IMR-90 (cell line): ENCODE data around the gene STARD13. TPM values are rescaled to one million over a fixed set of nuclear protein-coding genes. Genes with fewer than 3 reads are reported as not detected.

Experiments used
- ATAC-seq: fragments of 200-7000 bp; cut with Tn5 transposase; 2 replicates; pipeline ENCODE4 v1.9.1; 2020; ENCODE audit warnings: low read depth, mild to moderate bottlenecking, moderate library complexity
- BruUV-seq: library from RNA; stranded (reverse); fragments of 400-500 nt; replicated peaks from 2 replicates; lab custom pipeline; 2021; lab: Mats Ljungman, UMichigan
- CTCF ChIA-PET: fragments of 300-600 bp; formaldehyde crosslinking; extraction: SDS; loops from one replicate; lab custom pipeline; 2021; ENCODE audit warnings: antibody characterized with exemption; lab: Yijun Ruan, JAX
- POLR2A ChIA-PET: fragments of 300-600 bp; sonication (Branson Sonifier 250); formaldehyde crosslinking; loops from one replicate; lab custom pipeline; 2022; ENCODE audit warnings: antibody characterized with exemption; ENCODE audit not compliant: unreplicated experiment; lab: Charles Lee
- DNase-seq: peaks from one replicate; pipeline ENCODE4 v3.0.0; 2013
- H2AFZ ChIP-seq: replicated peaks from 2 replicates; pipeline ENCODE3; 2013; ENCODE audit warnings: low read length, mild to moderate bottlenecking; ENCODE audit not compliant: poor library complexity
- H2AK5ac ChIP-seq: 2 replicates; pipeline ENCODE4 v1.6.1; 2013; ENCODE audit warnings: low read depth, low read length, inconsistent platforms
- H2AK9ac ChIP-seq: replicated peaks from 2 replicates; pipeline ENCODE3; 2013; ENCODE audit warnings: mild to moderate bottlenecking, low read depth, low read length, moderate library complexity; ENCODE audit not compliant: poor library complexity
- H2BK120ac ChIP-seq: 2 replicates; pipeline ENCODE4 v1.6.1; 2013; ENCODE audit warnings: low read depth, low read length, inconsistent platforms
- H2BK15ac ChIP-seq: 3 replicates; pipeline ENCODE4 v1.6.1; 2013; ENCODE audit warnings: low read depth, low read length, inconsistent platforms
- H2BK20ac ChIP-seq: 2 replicates; pipeline ENCODE4 v1.6.1; 2013; ENCODE audit warnings: low read depth, mild to moderate bottlenecking, inconsistent platforms, low read length, moderate library complexity
- H2BK5ac ChIP-seq: 2 replicates; pipeline ENCODE4 v1.6.1; 2013; ENCODE audit warnings: mild to moderate bottlenecking, low read depth, low read length, inconsistent platforms; ENCODE audit not compliant: poor library complexity, severe bottlenecking
- H3K14ac ChIP-seq: replicated peaks from 2 replicates; pipeline ENCODE4 v1.6.1; 2013; ENCODE audit warnings: low read depth, low read length, inconsistent platforms
- H3K18ac ChIP-seq: 2 replicates; pipeline ENCODE4 v1.6.1; 2013; ENCODE audit warnings: low read depth, low read length, control low read depth
- H3K23ac ChIP-seq: 2 replicates; pipeline ENCODE4 v1.6.1; 2013; ENCODE audit warnings: low read depth, low read length, inconsistent platforms
- H3K27ac ChIP-seq: 2 replicates; pipeline ENCODE4 v1.5.1; 2013; ENCODE audit warnings: mild to moderate bottlenecking, control low read depth, low read length; ENCODE audit not compliant: insufficient read depth
- H3K27me3 ChIP-seq: 2 replicates; pipeline ENCODE4 v1.6.1; 2013; ENCODE audit warnings: low read length; ENCODE audit not compliant: control insufficient read depth, insufficient read depth
- H3K36me3 ChIP-seq: 2 replicates; pipeline ENCODE4 v1.6.1; 2013; ENCODE audit warnings: low read length, mixed read lengths; ENCODE audit not compliant: control insufficient read depth, insufficient read depth
- H3K4ac ChIP-seq: 2 replicates; pipeline ENCODE4 v1.6.1; 2013; ENCODE audit warnings: low read depth, low read length, inconsistent platforms
- H3K4me1 ChIP-seq: 2 replicates; pipeline ENCODE4 v1.6.1; 2013; ENCODE audit warnings: low read length, mixed read lengths; ENCODE audit not compliant: control insufficient read depth, insufficient read depth
- H3K4me2 ChIP-seq: 2 replicates; pipeline ENCODE4 v1.6.1; 2013; ENCODE audit warnings: low read depth, mild to moderate bottlenecking, control low read depth, low read length, moderate library complexity
- H3K4me3 ChIP-seq: 2 replicates; pipeline ENCODE4 v1.5.1; 2013; ENCODE audit warnings: low read depth, mild to moderate bottlenecking, control low read depth, low read length, moderate library complexity; ENCODE audit not compliant: insufficient read depth
- H3K56ac ChIP-seq: 2 replicates; pipeline ENCODE4 v1.6.1; 2013; ENCODE audit warnings: low read length, inconsistent platforms; ENCODE audit not compliant: insufficient read depth; ENCODE audit errors: extremely low read depth
- H3K79me1 ChIP-seq, 2 experiments: 2 replicates each; pipeline ENCODE4 v1.6.1; 2013; ENCODE audit warnings: low read length in 2 of 2, inconsistent platforms in 1 of 2, low read depth in 1 of 2
- H3K9ac ChIP-seq: 2 replicates; pipeline ENCODE4 v1.6.1; 2013; ENCODE audit warnings: low read depth, low read length, control low read depth
- H3K9me1 ChIP-seq: 2 replicates; pipeline ENCODE4 v1.6.1; 2013; ENCODE audit warnings: low read length, inconsistent platforms; ENCODE audit not compliant: insufficient read depth
- H3K9me3 ChIP-seq: 2 replicates; pipeline ENCODE4 v1.6.1; 2013; ENCODE audit warnings: low read length; ENCODE audit not compliant: control insufficient read depth, insufficient read depth
- H4K20me1 ChIP-seq: 2 replicates; pipeline ENCODE4 v1.6.1; 2013; ENCODE audit warnings: low read length, inconsistent platforms; ENCODE audit not compliant: insufficient read depth
- H4K5ac ChIP-seq: 2 replicates; pipeline ENCODE4 v1.6.1; 2013; ENCODE audit warnings: mild to moderate bottlenecking, low read depth, low read length, control low read depth
- H4K8ac ChIP-seq, 2 experiments: 2 replicates each; pipeline ENCODE4 v1.6.1; 2013; ENCODE audit warnings: low read depth in 2 of 2, low read length in 2 of 2, control low read depth in 1 of 2, inconsistent platforms in 1 of 2
- H4K91ac ChIP-seq: 2 replicates; pipeline ENCODE4 v1.6.1; 2013; ENCODE audit warnings: low read depth, low read length, inconsistent platforms; ENCODE audit not compliant: insufficient read depth
- BHLHE40 ChIP-seq: fragments of 150-350 bp; IDR thresholded peaks from 2 replicates; pipeline ENCODE4 v1.6.1; 2016; ENCODE audit warnings: mild to moderate bottlenecking, low read depth, low read length
- CEBPB ChIP-seq: IDR thresholded peaks from 2 replicates; pipeline ENCODE4 v1.6.1; 2012; ENCODE audit warnings: low read depth, low read length, improper control_type of control experiment
- CHD1 ChIP-seq: IDR thresholded peaks from 2 replicates; pipeline ENCODE4 v1.6.1; 2012; ENCODE audit warnings: low read depth, low read length, improper control_type of control experiment
- FOS ChIP-seq: fragments of 150-350 bp; IDR thresholded peaks from 2 replicates; pipeline ENCODE4 v1.6.1; 2016; ENCODE audit warnings: low read depth, low read length
- MAFK ChIP-seq: IDR thresholded peaks from 2 replicates; pipeline ENCODE4 v1.6.1; 2012; ENCODE audit warnings: low read depth, low read length, improper control_type of control experiment
- MAZ ChIP-seq: IDR thresholded peaks from 2 replicates; pipeline ENCODE4 v1.6.1; 2012; ENCODE audit warnings: low read depth, mild to moderate bottlenecking, low read length, improper control_type of control experiment, moderate library complexity, borderline replicate concordance
- MXI1 ChIP-seq: IDR thresholded peaks from 2 replicates; pipeline ENCODE4 v1.6.1; 2012; ENCODE audit warnings: low read depth, mild to moderate bottlenecking, low read length, moderate library complexity, borderline replicate concordance
- NFE2L2 ChIP-seq: fragments of 150-350 bp; IDR thresholded peaks from 2 replicates; pipeline ENCODE4 v1.6.1; 2016; ENCODE audit warnings: low read depth, mild to moderate bottlenecking, low read length
- POLR2A ChIP-seq: IDR thresholded peaks from 2 replicates; pipeline ENCODE4 v1.6.1; 2012; ENCODE audit warnings: mild to moderate bottlenecking, low read depth, low read length
- RAD21 ChIP-seq: IDR thresholded peaks from 2 replicates; pipeline ENCODE4 v1.6.1; 2012; ENCODE audit warnings: low read length, improper control_type of control experiment
- RCOR1 ChIP-seq: IDR thresholded peaks from 2 replicates; pipeline ENCODE4 v1.6.1; 2012; ENCODE audit warnings: mild to moderate bottlenecking, low read length, improper control_type of control experiment; ENCODE audit not compliant: insufficient replicate concordance
- RFX5 ChIP-seq: IDR thresholded peaks from 2 replicates; pipeline ENCODE4 v1.8.0; 2012; ENCODE audit warnings: low read depth, mild to moderate bottlenecking, low read length, moderate library complexity
- SMC3 ChIP-seq: fragments of 150-350 bp; IDR thresholded peaks from 2 replicates; pipeline ENCODE4 v1.6.1; 2016; ENCODE audit warnings: low read depth, mild to moderate bottlenecking, antibody characterized with exemption, low read length, moderate library complexity
- USF2 ChIP-seq: fragments of 150-350 bp; IDR thresholded peaks from 2 replicates; pipeline ENCODE4 v1.6.1; 2017; ENCODE audit warnings: mild to moderate bottlenecking, antibody characterized with exemption, low read length, low read depth
- WGBS, 2 experiments: methylation state at CpG; one replicate each; pipeline versions ENCODE4 v1.1.5 to v1.1.7; 2013; ENCODE audit warnings: missing lambda C conversion rate in 2 of 2; ENCODE audit not compliant: insufficient read length in 1 of 2; ENCODE audit errors: extremely low coverage in 2 of 2; 5-methylcytosine and 5-hydroxymethylcytosine counted together
- dilution Hi-C: fragments of 300-500 bp; cut with HindIII; formaldehyde crosslinking; loops from one replicate; pipeline ENCODE4 v1.14.3; 2018; ENCODE audit warnings: low sequenced_read_pairs; ENCODE audit not compliant: unreplicated experiment
- in situ Hi-C: fragments of 300-500 bp; cut with MboI; formaldehyde crosslinking; loops from 3 replicates; pipeline ENCODE4 v1.14.3; 2019; ENCODE audit warnings: low sequenced_read_pairs, inconsistent platforms, mixed read lengths
- intact Hi-C: fragments of 100-400 bp; cut with micrococcal nuclease; formaldehyde crosslinking; loops from 2 replicates; pipeline ENCODE4 v1.10.0; 2022
- polyA plus RNA-seq, 3 experiments: library from polyadenylated mRNA; depleted of rRNA; stranded (reverse); fragments of >200 nt; gene quantifications; 2 replicates each; pipeline ENCODE4 v1.2.3, GENCODE V29; 2012; ENCODE audit warnings: low replicate concordance in 1 of 3
- total RNA-seq: library from RNA; depleted of rRNA; stranded (reverse); fragments of >200 nt; gene quantifications from 2 replicates; pipeline ENCODE4 v1.2.3, GENCODE V29; 2012
- TF ChIP-seq, protein P1 (sequence below): fragments of 150-350 bp; IDR thresholded peaks from 2 replicates; pipeline ENCODE4 v1.6.1; 2016; ENCODE audit warnings: low read depth, mild to moderate bottlenecking, low read length, moderate library complexity, borderline replicate concordance
- TF ChIP-seq, protein P2 (sequence below): conservative IDR thresholded peaks from 2 replicates; pipeline ENCODE4 v1.5.1; 2012; ENCODE audit warnings: mild to moderate bottlenecking, low read depth, low read length, improper control_type of control experiment

The STARD13 gene
- total and polyA plus RNA-seq, 2 of the 4 experiments (the other 2 are of a cell fraction): 23.6 to 46.6 TPM

- Histone ChIP-seq H2AK9ac (no peak overlapping the region), H3K14ac (no peak overlapping the region), H4K20me1 (no peaks in the 10 kb centered on the region), H2BK20ac (no peak overlapping the region), H2AFZ (no peak overlapping the region), H3K9me3 (no peaks in the 10 kb centered on the region), H4K5ac (no peak overlapping the region), H3K56ac (no peak overlapping the region), H2AK5ac (no peak overlapping the region), H2BK120ac (no peak overlapping the region), H3K4ac (no peak overlapping the region; the same call in 1 of the 2 replicates), H3K9ac (no peak overlapping the region), H3K4me3 (no peak overlapping the region), H3K79me1 (no peaks in the 10 kb centered on the region), H4K8ac (no peak overlapping the region), H3K27ac (no peak overlapping the region), H3K4me1 (no peaks in the 10 kb centered on the region), H3K18ac (no peak overlapping the region), H4K91ac (no peak overlapping the region), H3K27me3 (no peaks in the 10 kb centered on the region), H3K36me3 (no peaks in the 10 kb centered on the region), H3K4me2 (no peak overlapping the region), H2BK5ac (no peak overlapping the region), H3K23ac (no peak overlapping the region), H2BK15ac (no peak overlapping the region), H3K9me1 (no peaks in the 10 kb centered on the region)
- in situ Hi-C loops: no loop called here
- DNase-seq (no peak), ATAC-seq (no peak)
- no TSS peak for BruUV-seq
- intact Hi-C loops: no loop called here
- WGBS, 2 experiments: 95% methylated on average over 7 of the region's 18 CpGs; no CpG with 5 or more reads in 1 of the 2 experiments
- TF ChIP-seq, protein P1, sequence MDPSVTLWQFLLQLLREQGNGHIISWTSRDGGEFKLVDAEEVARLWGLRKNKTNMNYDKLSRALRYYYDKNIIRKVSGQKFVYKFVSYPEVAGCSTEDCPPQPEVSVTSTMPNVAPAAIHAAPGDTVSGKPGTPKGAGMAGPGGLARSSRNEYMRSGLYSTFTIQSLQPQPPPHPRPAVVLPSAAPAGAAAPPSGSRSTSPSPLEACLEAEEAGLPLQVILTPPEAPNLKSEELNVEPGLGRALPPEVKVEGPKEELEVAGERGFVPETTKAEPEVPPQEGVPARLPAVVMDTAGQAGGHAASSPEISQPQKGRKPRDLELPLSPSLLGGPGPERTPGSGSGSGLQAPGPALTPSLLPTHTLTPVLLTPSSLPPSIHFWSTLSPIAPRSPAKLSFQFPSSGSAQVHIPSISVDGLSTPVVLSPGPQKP: no peak
- TF ChIP-seq RFX5: no peak
- TF ChIP-seq CHD1: no peak
- no peak for TF ChIP-seq MXI1
- TF ChIP-seq CEBPB: no peak
- no peak for TF ChIP-seq SMC3
- no peak for TF ChIP-seq MAFK
- TF ChIP-seq BHLHE40: no peak
- TF ChIP-seq NFE2L2: no peak
- no peak for TF ChIP-seq FOS
- TF ChIP-seq, protein P2, sequence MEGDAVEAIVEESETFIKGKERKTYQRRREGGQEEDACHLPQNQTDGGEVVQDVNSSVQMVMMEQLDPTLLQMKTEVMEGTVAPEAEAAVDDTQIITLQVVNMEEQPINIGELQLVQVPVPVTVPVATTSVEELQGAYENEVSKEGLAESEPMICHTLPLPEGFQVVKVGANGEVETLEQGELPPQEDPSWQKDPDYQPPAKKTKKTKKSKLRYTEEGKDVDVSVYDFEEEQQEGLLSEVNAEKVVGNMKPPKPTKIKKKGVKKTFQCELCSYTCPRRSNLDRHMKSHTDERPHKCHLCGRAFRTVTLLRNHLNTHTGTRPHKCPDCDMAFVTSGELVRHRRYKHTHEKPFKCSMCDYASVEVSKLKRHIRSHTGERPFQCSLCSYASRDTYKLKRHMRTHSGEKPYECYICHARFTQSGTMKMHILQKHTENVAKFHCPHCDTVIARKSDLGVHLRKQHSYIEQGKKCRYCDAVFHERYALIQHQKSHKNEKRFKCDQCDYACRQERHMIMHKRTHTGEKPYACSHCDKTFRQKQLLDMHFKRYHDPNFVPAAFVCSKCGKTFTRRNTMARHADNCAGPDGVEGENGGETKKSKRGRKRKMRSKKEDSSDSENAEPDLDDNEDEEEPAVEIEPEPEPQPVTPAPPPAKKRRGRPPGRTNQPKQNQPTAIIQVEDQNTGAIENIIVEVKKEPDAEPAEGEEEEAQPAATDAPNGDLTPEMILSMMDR: no peak
- TF ChIP-seq MAZ: no peak
- TF ChIP-seq RCOR1: no peak
- TF ChIP-seq USF2: no peak
- no peak for TF ChIP-seq RAD21
- TF ChIP-seq POLR2A: no peak
- POLR2A ChIA-PET: no interaction called here
- dilution Hi-C loops: no loop called here
- CTCF ChIA-PET: no interaction called here
These were observed 219.2 kb downstream of the STARD13 start for GRCh38 chr13:33066329-33066728.
